Head of caudate nucleus (tissue), 42 donors: ENCODE results near the gene PROSER2.
A peak's percentile ranks its signal among the peaks of the same experiment; 100 is the strongest.

Experiments used
- DNase-seq, 42 donors: peaks; one replicate each; pipeline versions ENCODE4 v3.0.0 to v3.0.0-alpha.2; 2020 to 2021; ENCODE audit warnings: mixed read lengths in 7 of 42
- intact Hi-C: fragments of 100-400 bp; cut with DNase I; formaldehyde crosslinking; loops from one replicate; pipeline ENCODE4 v1.15.0; 2022

Gene PROSER2

DNA sequence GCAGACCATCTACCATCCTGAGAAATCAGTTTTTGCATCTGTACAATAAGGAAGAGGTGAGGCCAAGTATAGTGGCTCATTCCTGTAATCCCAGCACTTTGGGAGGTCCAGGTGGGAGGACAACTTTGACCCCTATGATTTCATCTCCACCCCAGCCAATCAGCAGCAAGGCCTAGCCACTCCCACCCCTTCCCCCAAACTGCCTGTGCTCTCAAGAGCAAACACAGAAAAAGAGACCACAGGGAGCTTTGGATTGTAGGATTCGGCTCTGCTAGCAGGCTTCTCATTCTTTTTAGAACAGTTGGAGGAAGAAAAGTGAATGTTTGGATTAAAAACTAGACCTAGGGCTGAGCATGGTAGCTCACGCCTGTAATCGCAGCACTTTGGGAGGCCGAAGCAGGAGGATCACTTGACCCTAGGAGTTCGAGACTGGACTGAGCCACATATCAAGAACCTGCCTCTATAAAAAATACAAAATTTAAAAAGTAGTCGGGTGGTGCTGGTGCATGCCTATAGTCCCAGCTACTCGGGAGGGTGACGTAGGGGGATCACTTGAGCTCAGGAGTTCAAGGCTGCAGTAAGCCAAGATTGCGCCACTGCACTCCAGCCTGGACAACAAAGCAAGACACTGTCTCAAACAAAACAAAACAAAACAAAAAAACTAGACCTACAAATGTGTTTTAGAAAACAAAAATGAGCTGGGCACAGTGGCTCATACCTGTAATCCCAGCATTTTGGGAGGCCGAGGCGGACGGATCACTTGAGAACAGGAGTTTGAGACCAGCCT is 25.1 kb upstream of the PROSER2 start:
- no peak for DNase-seq
- intact Hi-C loops, result loop anchor here (10.0 kb wide), 1 partner anchor 187 kb away; no protein-coding TSS in a partner anchor

GRCh38 chr10:11798845-11799735 is 24.1 kb upstream of the PROSER2 start:
- peak in 1 of 42 donors; percentile 13 for DNase-seq

GRCh38 chr10:11799736-11800080 is 23.4 kb upstream of the PROSER2 start:
- DNase-seq, result no peak
- intact Hi-C loops, result loop anchor here (10.0 kb wide), 1 partner anchor 185 kb away; no protein-coding TSS in a partner anchor

More at GRCh38 chr10:11798845-11799735, 24.1 kb upstream of the PROSER2 start:
- intact Hi-C loops, result loop anchor here (10.0 kb wide), 1 partner anchor 186 kb away; no protein-coding TSS in a partner anchor

DNA sequence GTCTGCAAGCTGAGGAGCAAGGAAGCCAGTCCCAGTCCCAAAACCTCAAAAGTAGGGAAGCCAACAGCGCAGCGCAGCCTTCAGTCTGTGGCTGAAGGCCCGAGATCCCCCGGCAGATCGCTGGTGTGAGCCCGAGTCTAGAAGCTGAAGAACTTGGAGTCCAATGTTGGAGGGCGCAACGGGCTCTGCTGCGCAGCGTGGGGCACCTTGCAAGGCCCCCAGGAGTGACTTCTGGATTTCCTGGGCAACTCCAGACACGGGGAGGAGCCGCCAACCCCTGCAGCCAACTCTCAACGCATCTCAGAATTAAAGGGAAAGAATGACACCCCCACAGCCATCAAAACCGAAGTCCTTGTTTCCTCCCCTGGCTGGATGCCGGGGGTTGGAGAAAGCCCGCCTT is 18.8 kb upstream of the PROSER2 start:
- intact Hi-C loops, result no loop called here

GRCh38 chr10:11805792-11806191 is 17.4 kb upstream of the PROSER2 start:
- intact Hi-C loops, result no loop called here
- DNase-seq, result no peak

More for the DNA sequence above, 18.8 kb upstream of the PROSER2 start:
- DNase-seq, result no peak

- intact Hi-C loops, result no loop called here
- DNase-seq, result no peak
These were observed 16.4 kb upstream of the PROSER2 start for GRCh38 chr10:11806706-11807105.

DNA sequence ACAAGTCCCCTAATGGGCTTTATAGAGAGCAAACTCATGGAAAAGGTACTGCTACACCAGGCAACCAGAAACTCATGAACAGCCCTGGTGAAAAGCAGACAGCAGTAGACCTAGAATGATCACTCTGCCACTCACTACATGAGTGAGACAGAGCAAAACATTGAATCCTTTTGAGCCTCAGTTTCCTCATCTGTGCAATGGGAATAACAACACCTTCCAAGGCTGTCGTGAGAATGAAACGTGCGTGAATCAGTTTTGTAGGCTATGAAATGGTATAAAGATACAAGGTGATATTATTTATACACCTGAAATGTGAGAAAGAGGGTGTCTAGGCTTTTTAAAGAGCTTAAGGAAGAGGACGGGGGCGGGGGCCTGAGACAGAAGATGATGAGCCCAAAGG is 14.3 kb upstream of the PROSER2 start:
- intact Hi-C loops, result no loop called here
- no peak for DNase-seq

DNA sequence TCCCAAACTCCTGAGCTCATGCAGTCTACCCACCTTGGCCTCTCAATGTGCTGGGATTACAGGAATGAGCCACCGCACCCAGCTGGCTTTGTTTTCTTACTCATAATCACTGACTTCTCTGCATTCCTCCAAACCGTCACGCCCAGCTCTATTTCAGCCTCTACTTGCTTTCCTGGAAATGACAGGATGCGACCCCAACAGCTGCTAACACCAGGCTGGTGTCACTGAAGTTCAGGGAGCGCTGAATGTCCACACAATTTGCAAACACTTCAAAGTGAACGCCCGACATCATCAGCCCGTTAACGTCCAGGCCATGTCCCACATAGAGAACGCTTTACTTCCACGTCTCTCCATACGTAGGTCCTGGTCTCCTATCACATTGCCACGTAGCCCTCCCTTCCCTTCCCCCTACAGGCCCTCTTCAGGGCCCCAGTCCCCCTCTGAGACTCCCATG is 12.8 kb upstream of the PROSER2 start:
- DNase-seq, result no peak
- intact Hi-C loops, result no loop called here

DNA sequence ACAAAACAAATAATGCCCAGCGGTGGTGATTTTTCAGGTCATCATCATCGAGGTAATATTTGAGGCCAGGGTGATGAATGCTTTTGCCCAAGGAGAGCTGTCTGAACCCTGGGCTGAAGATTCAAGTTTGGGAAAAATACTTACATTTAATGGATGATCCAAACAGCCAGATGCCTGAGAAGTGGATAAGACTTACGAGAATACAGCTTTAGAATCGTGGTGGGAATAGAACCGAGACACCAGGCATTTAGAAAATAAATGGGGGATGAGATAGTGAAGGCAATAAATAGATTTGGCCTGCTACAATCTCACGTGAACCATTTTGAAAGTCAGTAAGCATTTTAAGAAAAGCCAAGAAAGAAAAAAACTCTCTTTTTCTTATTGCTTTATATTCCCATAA is 12.2 kb upstream of the PROSER2 start:
- intact Hi-C loops, result no loop called here
- DNase-seq, result no peak

- intact Hi-C loops, result no loop called here
- DNase-seq, result no peak
These were observed 10.0 kb upstream of the PROSER2 start for GRCh38 chr10:11813177-11813576.

DNA sequence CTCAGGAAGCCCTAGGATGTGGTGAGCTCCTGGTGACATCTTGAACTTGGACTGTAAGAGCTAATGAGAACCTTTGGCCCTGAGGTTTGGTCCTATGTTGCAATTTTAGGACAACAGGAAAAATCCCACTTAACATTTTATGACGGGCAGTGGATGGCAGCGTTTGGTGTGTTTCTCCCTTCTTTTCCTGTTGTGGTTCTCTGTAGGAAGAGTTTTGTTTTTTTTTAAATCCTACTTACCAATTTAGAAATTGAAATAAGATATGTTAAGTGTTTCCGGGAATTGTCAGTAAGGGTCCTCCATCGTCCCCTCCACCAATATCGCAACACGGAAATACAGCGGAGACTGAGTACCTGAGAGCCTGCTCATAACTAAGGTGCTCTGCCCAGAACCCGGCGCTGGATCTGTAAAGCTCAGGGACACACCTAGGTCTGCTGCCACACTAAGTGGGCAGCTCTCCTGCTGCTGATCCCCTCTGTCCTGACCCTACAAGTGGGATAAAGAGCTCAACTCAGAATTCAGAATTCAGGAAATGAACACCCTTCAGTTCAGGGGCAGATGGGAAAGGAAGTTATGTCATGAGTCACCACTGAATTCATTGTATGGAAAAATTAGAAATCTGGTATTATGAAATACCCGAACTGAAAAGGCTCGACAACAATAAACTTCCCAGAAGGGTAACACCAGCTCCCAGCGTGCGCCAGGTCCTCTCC is 9.1 kb upstream of the PROSER2 start:
- intact Hi-C loops, result no loop called here

DNA sequence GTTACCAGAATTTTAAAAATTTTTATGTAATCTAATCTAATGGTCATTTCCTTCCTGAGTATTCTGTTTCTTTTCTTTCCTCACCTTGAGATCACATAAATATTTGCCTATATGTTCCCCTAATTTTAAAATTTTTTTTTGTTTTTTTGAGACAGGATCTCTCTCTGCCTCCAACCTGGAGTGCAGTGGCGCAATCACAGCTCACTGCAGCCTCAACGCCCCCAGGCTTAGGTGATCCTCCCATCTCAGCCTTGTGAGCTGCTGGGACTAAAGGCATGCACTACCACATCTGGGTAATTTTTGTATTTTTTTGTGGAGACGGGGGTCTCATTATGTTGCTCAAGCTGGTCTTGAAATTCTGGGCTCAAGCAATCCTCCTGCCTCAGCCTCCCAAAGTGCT is 4.1 kb upstream of the PROSER2 start:
- intact Hi-C loops, result no loop called here
- no peak for DNase-seq

More for the DNA sequence above, 9.1 kb upstream of the PROSER2 start:
- no peak for DNase-seq

GRCh38 chr10:11822026-11822756 is 965 bp upstream of the PROSER2 start:
- no peak for DNase-seq
- intact Hi-C loops, result no loop called here

- intact Hi-C loops, result no loop called here
- no peak for DNase-seq
These were observed 391 bp upstream of the PROSER2 start for GRCh38 chr10:11822809-11823121.

GRCh38 chr10:11823989-11824346 is 812 bp downstream of the PROSER2 start:
- intact Hi-C loops, result no loop called here
- DNase-seq, result no peak

DNA sequence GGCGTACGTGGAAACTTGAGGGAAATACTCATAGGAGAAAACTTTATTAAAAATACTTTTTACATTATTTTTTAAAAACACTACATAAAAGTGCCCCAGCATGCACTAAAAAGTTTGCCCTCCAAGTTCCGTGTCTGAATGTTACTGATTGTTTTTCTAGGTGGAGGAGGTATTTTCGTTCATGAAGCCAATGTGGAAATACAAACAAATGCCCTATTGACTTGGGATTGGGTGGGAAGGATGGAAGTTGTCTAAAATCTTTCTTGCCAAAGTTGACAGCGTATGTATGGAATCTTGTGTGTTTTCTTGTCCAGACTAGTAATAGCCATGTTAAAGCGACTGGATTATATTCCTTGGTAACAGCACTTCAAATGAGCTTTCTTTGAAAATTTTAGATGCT is 1.2 kb downstream of the PROSER2 start:
- intact Hi-C loops, result no loop called here
- no peak for DNase-seq

GRCh38 chr10:11824825-11825224 is 1.7 kb downstream of the PROSER2 start:
- intact Hi-C loops, result no loop called here
- DNase-seq, result no peak

DNA sequence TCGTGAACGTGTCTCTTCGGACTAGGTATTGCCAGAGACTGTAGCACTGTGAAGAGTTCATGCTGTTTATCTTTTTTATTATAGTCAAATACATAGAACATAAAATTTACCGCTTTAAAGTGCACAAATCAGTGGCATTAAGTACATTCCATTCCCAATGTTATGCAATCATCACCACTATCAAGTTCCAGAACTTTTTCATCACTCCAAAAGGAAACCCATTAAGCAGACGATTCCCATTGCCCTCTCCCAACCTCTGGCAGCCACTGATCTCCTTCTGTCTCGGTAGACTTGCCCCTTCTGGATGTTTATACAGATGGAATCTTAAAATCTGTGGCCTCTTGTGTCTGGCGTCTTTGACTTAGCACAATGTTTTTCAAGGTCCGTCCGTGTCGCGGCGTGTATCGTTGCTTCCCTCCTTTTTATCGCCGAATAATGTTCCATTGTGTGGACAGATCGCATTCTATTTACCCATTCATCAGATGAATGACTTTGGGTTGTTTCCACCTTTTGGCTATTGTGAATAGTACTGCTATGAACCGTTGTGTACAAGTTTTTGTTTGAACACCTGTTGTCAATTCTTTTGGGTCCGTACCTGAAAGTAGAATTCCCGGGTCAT is 2.7 kb downstream of the PROSER2 start:
- intact Hi-C loops, result no loop called here

DNA sequence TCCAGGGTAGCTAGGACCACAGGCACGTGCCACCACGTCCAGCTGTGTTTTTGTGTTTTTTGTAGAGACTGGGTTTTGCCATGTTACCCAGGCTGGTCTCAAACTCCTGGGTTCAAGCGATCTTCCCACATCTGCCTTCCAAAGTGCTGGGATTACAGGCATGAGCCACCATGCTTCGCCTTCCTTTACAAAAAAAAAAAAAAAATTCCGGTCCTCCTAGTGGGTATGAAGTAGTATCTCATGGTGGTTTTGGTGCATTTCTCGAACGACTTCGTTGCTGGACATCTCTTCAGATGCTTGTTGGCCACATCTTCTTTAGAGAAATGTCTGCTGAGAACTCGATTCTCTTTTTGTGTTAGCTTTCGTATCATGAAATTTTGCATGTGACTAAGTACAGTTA is 3.9 kb downstream of the PROSER2 start:
- intact Hi-C loops, result no loop called here
- DNase-seq, result no peak

More for the DNA sequence above, 2.7 kb downstream of the PROSER2 start:
- DNase-seq, result no peak
